ENCODE measurements around the gene PPP1R15A.

DNA sequence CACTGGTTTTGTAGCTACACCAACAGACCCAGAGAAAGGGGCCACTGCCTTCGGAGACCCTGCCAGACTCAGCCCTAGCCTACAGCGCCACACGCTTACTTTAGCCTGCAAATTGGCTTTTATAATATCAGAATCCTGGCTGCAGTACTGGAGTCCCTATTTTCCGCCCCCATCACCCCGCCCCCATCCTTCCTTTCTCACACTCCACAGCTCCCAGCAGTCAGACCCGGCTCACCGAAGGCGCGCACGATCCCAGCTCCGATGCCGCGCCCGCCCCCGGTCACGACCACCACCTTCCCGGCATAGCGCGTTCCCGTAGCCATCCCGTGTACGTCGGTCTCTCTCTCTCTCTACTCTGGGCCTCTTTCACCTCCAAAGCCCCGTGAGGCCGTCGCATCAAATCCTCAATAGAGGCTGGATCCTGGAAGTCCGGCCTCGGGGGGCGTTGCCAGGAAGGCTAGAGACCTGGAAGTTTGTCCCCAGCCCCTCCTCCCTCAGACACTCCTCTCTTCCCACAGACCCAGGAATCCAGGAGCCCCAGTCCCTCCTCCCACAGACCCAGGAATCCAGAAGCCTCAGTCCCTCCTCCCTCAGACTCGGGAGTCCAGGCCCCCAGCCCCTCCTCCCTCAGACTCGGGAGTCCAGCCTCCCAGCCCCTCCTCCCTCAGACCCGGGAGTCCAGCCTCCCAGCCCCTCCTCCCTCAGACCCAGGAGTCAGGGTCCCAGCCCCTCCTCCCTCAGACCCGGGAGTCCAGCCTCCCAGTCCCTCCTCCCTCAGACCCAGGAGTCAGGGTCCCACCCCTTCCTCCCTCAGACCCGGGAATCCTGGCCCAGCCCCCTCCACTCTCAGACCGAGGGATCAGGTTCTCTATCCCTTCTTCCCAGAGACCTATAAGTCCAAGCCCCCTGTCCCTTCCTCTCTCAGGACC, 35.9 kb upstream of the PPP1R15A start, which contains the start of gene HSD17B14:
- TF ChIP-seq EZH2 (IDR thresholded peaks at IDR 0.05; ENCODE audit: insufficient read depth, poor library complexity, severe bottlenecking): no peak
- no peak for TF ChIP-seq EZH2phosphoT487 (IDR thresholded peaks at IDR 0.05; ENCODE audit: insufficient read depth, low read depth)

Measured in GM23248 (cell line).